DND-41 (cell line): ENCODE results near the gene CYB561.

Experiments
- ATAC-seq: fragments of 200-7000 bp; cut with Tn5 transposase; 3 replicates; pipeline ENCODE4 v1.9.1; 2021; ENCODE audit warnings: low read depth; ENCODE audit not compliant: insufficient read depth
- DNase-seq: peaks from one replicate; pipeline ENCODE4 v3.0.0-alpha.2; 2020
- H2AFZ ChIP-seq: 2 replicates; pipeline ENCODE4 v1.6.0; 2012; ENCODE audit warnings: low read depth, low read length
- H3K27ac ChIP-seq: 2 replicates; pipeline ENCODE4 v1.5.1; 2012; ENCODE audit warnings: low read length, inconsistent platforms
- H3K27me3 ChIP-seq: fragments of 200-600 bp; sonication (generic); 2 replicates; pipeline ENCODE4 v1.6.0; 2012; ENCODE audit warnings: low read length, mild to moderate bottlenecking, inconsistent platforms; ENCODE audit not compliant: insufficient read depth, poor library complexity
- H3K36me3 ChIP-seq: 2 replicates; pipeline ENCODE4 v1.5.1; 2012; ENCODE audit warnings: low read length, inconsistent platforms; ENCODE audit not compliant: insufficient read depth
- H3K4me1 ChIP-seq: 2 replicates; pipeline ENCODE4 v1.5.1; 2012; ENCODE audit warnings: mild to moderate bottlenecking, low read length; ENCODE audit not compliant: insufficient read depth
- H3K4me2 ChIP-seq: 2 replicates; pipeline ENCODE4 v1.6.0; 2012; ENCODE audit warnings: mild to moderate bottlenecking, moderate library complexity, low read length, inconsistent platforms; ENCODE audit not compliant: insufficient read depth
- H3K4me3 ChIP-seq, 2 experiments: fragments of 200-600 bp in 1 of 2; shearing (Covaris generic) in 1 of 2; 2 replicates each; pipeline ENCODE4 v1.5.1; 2012 to 2016; ENCODE audit warnings: inconsistent platforms in 2 of 2, low read length in 2 of 2, mild to moderate bottlenecking in 2 of 2, low read depth in 1 of 2, moderate library complexity in 1 of 2
- H3K79me2 ChIP-seq: 2 replicates; pipeline ENCODE4 v1.6.0; 2012; ENCODE audit warnings: low read length, inconsistent platforms; ENCODE audit not compliant: insufficient read depth
- H3K9ac ChIP-seq: 2 replicates; pipeline ENCODE4 v1.6.0; 2012; ENCODE audit warnings: low read depth, mild to moderate bottlenecking, inconsistent platforms, low read length, moderate library complexity
- H3K9me3 ChIP-seq: 2 replicates; pipeline ENCODE4 v1.5.1; 2012; ENCODE audit warnings: low read length, moderate library complexity, mild to moderate bottlenecking, inconsistent platforms; ENCODE audit not compliant: insufficient read depth, severe bottlenecking
- H4K20me1 ChIP-seq: 2 replicates; pipeline ENCODE4 v1.6.0; 2012; ENCODE audit warnings: low read length; ENCODE audit not compliant: insufficient read depth
- EZH2 ChIP-seq: IDR thresholded peaks from 3 replicates; pipeline ENCODE4 v1.6.1; 2012; ENCODE audit warnings: borderline replicate concordance, low read depth, mild to moderate bottlenecking, moderate library complexity, low read length, inconsistent platforms; ENCODE audit not compliant: severe bottlenecking
- TF ChIP-seq, protein P1 (sequence below): IDR thresholded peaks from 2 replicates; pipeline ENCODE4 v1.5.1; 2012; ENCODE audit warnings: borderline replicate concordance, low read length, moderate library complexity, mild to moderate bottlenecking; ENCODE audit not compliant: poor library complexity, severe bottlenecking; ENCODE audit errors: extremely low read depth

Gene CYB561

DNA sequence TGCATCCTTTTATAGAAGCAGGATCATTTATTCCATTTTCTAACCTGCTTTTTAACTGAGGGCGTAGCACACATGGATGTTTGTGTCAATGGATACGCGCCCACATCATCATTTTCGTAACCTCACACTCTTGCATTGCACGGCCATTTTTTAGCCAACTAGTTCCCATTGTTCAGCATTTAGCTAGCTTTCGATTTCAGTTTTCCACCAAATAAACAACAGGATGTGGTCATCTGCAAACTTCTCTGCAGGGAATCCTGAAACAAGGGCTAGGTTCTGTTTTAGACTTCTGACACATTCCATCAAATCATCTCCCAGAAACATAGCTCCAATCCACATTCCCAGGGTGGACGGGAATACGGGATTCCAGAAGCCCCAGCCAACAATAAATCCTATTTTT lies 6.4 kb downstream of the CYB561 start:
- Histone ChIP-seq H3K9me3 (no peaks in the 10 kb centered on the region), H2AFZ (no peak overlapping the region), H3K4me2 (no peak overlapping the region), H3K27me3 (no peaks in the 10 kb centered on the region), H3K79me2 (no peaks in the 10 kb centered on the region), H3K4me3 (no peak overlapping the region), H3K9ac (no peak overlapping the region), H3K4me1 (peaks cover 16% of the 10 kb centered on the region), H3K36me3 (no peaks in the 10 kb centered on the region), H3K27ac (no peak overlapping the region), H4K20me1 (no peaks in the 10 kb centered on the region)
- DNase-seq = peak; percentile 35
- TF ChIP-seq, protein P1, sequence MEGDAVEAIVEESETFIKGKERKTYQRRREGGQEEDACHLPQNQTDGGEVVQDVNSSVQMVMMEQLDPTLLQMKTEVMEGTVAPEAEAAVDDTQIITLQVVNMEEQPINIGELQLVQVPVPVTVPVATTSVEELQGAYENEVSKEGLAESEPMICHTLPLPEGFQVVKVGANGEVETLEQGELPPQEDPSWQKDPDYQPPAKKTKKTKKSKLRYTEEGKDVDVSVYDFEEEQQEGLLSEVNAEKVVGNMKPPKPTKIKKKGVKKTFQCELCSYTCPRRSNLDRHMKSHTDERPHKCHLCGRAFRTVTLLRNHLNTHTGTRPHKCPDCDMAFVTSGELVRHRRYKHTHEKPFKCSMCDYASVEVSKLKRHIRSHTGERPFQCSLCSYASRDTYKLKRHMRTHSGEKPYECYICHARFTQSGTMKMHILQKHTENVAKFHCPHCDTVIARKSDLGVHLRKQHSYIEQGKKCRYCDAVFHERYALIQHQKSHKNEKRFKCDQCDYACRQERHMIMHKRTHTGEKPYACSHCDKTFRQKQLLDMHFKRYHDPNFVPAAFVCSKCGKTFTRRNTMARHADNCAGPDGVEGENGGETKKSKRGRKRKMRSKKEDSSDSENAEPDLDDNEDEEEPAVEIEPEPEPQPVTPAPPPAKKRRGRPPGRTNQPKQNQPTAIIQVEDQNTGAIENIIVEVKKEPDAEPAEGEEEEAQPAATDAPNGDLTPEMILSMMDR = no peak
- no peak for TF ChIP-seq EZH2
- peak; percentile 45 for ATAC-seq

- no peak overlapping the region for H3K27ac ChIP-seq
- no peaks in the 10 kb centered on the region for H4K20me1 ChIP-seq
- no peak overlapping the region for H2AFZ ChIP-seq
- no peak overlapping the region for H3K4me2 ChIP-seq
- no peaks in the 10 kb centered on the region for H3K79me2 ChIP-seq
- H3K9me3 ChIP-seq = no peaks in the 10 kb centered on the region
- no peaks in the 10 kb centered on the region for H3K27me3 ChIP-seq
- DNase-seq (no peak), ATAC-seq (no peak)
- no peaks in the 10 kb centered on the region for H3K36me3 ChIP-seq
- no peak for TF ChIP-seq EZH2
- peaks cover 29% of the 10 kb centered on the region for H3K4me1 ChIP-seq
- H3K4me3 ChIP-seq = no peak overlapping the region
- H3K9ac ChIP-seq = no peak overlapping the region
These were observed 7.7 kb downstream of the CYB561 start for GRCh38 chr17:63438092-63439051.

DNA sequence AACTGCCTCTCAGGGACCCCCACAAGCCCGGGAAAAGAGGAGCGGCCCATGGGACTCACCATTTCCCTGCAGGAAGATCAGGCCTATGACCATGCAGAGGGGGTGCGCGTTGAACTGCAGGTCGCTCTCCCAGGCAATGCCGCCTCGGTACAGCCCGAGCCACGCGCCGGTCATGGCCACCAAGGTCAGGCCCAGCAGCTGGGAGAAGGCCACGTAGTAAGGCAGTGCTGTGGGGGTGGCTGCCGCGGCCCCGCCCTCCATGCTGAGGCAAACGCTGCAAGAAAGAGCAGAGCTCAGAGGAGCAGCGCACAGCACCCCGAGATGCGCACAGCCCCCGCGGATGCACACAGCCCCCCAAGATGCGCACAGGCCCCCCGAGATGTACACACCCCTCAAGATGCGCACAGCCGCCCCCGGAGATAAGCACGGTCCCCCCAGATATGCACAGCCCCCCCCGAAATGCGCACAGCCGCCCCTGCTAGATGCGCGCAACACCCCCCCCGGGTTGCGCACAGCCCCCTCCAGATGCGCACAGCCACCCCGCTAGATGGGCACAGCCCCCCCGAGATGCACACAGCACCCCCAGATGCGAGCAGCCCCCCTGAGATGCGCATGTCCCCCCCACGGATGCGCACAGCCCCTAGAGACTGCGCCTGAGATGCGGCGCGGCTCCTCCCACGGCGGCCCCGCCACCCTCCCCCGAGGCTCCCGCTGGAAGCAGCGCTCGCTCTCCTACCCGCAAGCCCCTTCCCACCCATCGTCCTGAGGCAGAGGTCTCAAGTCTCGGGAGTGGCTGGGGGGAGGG lies 8.6 kb downstream of the CYB561 start:
- H3K79me2 ChIP-seq = no peaks in the 10 kb centered on the region

More for the DNA sequence above, 8.6 kb downstream of the CYB561 start:
- H2AFZ ChIP-seq = no peak overlapping the region
- H3K9ac ChIP-seq = no peak overlapping the region
- H3K4me1 ChIP-seq = peaks cover 38% of the 10 kb centered on the region
- no peak overlapping the region for H3K4me2 ChIP-seq
- no peak for DNase-seq
- no peak overlapping the region for H3K4me3 ChIP-seq
- no peaks in the 10 kb centered on the region for H4K20me1 ChIP-seq
- no peaks in the 10 kb centered on the region for H3K36me3 ChIP-seq
- no peak for ATAC-seq
- no peaks in the 10 kb centered on the region for H3K9me3 ChIP-seq
- H3K27me3 ChIP-seq = no peaks in the 10 kb centered on the region
- TF ChIP-seq EZH2 = no peak
- TF ChIP-seq, protein P1 = no peak
- no peak overlapping the region for H3K27ac ChIP-seq
